ENCODE measurements around the gene HAPLN3.

HAPLN3 gene

DNA sequence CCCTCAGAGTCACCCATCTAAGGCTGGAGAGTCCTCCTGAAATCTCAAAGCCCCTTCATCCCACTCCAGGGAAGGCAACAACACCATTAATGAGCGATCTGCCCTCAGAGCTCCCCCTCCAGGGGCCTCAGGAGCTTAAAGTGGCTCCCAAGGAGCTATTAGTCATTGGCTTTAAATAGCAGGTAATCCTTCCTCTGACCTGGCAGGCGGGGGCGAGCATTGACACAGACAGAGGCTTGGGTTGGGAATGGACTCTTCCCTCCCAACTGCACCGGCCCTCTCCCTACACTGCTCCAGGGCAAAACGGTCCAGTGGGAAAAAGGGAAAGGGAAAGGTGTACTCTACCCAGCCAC lies 16.4 kb upstream of the HAPLN3 start:
- no peak for DNase-seq (ENCODE audit: low spot score)

DNA sequence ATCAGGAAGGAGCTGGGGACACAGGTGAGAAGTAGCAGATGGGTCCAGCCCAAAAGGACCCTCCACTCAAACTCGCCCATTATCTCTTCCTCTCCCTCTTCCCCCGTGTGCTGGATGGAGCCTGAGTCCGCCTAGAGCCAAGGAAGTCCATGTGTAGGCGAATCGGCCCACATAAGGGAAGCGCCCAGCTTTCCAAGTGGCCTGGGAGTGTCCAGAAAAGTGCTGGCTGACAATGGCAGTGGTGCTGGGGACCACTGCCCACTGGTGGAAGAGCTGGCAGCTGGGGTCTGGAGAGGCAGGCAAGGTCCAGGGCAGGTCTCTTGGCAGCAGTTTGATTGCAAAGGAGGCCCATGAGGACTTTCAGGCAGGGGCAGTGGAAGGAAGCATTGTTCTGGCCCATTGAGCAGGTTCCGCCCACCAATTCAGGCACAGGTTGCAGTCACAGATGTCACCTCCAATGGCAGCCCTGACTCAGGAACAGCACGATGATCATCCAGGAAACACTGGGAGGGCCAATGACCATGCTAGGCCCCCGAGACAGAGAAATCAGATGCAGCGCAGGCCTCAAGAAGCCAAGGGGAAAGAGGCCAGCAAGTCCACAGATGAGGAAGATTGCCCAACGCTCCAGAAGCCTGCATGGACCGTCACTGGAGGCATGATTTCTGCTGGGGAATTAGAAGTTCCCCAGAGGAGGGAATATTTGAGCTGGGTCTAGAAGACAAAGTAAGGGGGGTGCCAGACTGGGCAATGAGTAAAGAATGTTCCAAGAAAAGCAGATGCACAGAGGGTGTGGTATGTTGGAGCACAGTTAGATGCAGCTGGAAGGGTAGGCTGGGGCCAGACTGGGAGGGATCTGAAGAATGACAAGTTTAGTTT lies 14.8 kb upstream of the HAPLN3 start:
- DNase-seq (ENCODE audit: low spot score), result no peak

DNA sequence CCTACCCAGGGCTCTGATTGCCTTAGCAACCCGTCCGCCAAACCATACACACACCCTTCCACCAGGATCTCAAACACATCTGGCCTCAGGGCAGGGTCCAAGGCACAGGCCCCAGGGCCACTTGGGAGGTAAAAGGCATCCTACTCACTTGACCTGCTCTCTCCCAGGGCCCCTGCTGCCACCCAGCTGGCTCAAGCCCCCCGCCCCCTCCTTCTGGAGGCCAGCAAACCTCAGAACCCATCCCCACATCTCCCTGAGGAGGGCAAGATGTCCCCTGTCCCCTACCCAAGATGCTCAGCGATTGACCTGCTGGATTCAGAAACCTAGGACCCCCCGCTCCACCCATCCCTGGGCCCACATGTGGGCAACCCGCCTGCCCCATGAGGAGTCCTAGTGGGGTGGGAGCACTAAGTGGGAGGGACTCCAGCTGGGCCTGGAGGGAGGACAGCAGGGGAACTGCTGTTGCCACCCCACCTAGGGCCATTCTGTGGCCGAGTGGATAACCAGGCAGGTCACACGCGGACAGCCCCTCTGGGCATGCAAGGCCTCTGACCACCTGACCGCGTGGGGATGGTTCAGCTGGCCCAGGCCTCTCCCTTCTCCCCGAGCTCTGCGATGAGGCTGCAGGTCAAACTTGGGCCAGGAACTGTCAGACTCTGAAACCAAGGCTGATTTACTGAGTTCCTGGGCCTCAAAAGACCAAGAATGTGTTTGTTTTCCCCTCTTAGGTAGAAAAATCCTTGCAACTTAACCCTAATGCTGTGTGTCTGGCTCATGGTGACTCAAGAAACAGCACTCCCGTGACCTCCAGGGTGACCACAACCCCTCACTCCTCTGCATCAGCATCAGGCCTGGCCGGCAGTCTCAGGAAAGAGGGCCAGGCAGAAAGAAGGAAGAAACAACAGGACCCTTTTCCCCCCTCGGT lies 13.6 kb upstream of the HAPLN3 start:
- no peak for DNase-seq (ENCODE audit: low spot score)

DNA sequence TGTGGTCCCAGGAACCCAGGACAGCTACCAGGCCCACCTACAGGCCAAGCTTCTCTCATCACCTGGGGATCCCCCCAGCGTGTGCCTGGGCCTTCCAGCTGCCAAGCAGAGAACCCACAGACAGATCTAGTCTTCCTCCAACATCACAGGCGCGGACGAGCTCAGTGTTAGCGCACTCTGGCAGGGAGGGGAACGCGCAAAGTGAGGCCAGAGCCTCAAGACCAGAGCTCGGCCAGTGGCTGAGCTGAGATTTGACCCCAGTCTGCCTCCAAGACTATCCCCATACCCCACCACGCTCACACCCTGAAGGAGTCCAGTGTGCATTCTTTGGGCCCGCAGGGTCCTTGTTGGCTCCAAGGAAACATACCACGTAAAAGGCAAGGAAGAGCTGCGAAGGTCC lies 12.8 kb upstream of the HAPLN3 start:
- DNase-seq (ENCODE audit: low spot score), result no peak

DNA sequence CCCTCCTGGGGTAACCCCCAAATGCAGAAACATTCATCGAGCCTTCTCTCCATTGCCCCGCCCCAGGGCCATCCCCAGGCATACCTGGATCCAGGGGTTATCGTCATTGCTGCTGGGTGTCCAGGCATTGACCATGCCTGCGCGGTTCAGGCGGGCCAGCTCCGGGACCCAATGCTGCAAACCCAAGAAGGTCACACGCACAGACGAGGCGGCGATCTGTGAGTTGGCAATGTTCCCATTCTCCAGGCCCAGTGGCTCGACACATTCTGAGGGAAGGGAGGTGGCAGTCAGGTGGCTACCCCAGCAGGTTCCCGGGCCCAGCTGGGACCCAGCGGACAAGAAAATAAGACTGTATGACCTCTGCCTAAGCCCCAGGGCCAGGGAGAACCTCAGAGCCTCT lies 11.8 kb upstream of the HAPLN3 start:
- no peak for DNase-seq (ENCODE audit: low spot score)

DNA sequence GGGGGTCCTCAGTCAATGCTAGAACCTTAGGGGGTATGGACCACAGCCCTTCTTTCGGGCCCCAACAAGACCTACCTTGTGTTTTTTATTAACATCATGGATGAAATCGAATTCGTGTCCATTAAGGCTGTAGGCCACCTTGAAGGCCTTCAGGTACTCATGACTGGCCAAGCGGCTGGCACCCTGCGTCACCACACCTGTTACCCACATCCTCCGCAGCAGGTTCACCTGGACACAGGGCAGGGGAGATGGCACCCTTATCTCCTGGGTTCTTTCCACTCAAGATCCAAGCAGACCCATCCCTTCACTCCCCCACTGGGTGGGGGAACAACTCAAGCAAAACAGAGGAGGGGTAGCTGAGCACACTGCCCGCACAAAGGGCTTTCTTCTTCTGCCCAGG lies 11.2 kb upstream of the HAPLN3 start:
- no peak for DNase-seq (ENCODE audit: low spot score)

DNA sequence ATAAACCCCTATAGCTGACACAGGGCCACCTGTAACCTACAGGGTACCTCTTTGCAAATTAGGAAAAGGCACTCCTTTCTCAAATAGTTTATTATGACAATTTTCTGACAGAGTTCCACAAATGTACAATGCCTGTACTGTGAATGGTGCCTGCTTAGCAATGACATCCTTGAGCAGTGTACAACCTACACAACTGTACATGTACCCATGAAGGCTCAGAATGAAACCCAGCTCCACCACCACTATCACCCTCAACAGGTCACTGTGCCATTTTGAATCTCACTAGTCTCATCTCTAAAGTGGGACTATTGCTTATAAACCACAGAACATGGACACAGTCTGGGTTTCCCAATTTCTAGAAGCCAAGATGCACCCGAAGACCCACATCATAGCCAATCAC lies 10.8 kb upstream of the HAPLN3 start:
- no peak for DNase-seq (ENCODE audit: low spot score)

DNA sequence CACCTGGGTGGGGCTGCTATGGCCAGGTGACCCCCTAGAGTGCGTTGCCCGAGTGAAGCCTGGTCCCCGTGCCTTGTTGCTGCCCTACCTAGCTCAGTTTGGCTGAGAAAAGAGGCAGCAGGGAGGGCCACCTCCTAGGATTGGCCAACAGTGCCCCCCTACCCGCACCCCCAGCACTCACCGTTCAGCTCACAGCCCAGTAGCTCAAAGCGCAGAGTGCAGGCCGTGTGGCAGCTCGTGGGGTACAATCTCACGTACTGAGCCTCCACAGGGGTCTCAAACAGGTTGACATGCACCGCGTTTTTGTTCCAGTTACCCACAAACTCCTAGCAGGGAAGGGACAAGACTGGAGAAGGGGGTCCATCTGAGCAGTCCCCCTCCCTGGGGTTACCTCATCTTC lies 10.2 kb upstream of the HAPLN3 start:
- DNase-seq (ENCODE audit: low spot score), result no peak

DNA sequence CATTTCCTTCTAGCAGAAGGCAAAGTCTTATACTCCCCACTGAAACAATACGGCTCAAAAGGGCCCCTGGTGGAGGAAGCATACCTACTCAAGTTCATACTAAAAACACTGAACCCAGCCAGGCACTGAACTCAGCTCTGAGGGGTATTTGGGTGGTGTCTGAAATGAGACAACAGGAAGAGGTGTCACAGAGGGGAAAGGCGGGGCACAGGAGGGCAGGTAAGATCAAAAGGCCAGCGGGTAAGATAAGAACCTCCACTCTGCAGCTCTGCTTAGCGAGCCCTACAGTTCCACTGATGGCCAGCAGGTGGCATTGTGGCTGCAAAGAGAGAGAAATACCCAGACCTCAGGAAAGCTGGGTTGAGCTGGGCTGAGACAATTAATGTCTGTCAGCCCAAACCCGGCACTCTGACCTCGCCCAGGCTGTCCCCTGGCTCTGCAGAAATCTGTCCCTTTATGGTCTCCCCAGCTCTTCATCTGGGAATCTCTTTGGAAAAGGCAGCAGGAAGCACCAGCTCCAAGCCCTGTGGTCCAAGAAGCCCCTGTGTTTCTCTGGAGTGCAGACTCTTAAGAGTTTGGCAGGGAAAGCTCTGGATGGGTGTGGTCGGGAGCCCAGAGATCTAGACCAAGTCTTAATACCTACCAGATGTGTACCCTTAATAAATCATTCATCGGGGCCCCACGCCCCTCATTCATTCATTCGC lies 9.4 kb upstream of the HAPLN3 start:
- DNase-seq (ENCODE audit: low spot score), result peak; percentile 80

DNA sequence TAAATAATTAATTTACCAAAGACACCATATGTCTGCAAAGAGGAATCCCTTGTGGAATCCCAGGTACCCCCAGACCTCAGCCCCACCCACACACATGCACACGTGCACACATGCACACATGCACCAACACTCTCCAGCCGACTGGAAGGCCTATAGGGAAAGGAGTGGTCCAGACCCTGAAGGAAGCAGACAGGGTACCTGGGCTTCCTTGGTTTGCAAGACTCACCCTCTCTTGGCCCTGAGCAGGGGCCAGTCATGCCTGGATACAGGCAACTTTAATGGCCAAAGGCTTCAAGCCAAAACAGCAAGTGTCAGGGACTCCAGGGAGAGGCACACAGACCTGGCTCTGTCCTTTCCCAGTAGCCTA lies 8.9 kb upstream of the HAPLN3 start:
- no peak for DNase-seq (ENCODE audit: low spot score)

DNA sequence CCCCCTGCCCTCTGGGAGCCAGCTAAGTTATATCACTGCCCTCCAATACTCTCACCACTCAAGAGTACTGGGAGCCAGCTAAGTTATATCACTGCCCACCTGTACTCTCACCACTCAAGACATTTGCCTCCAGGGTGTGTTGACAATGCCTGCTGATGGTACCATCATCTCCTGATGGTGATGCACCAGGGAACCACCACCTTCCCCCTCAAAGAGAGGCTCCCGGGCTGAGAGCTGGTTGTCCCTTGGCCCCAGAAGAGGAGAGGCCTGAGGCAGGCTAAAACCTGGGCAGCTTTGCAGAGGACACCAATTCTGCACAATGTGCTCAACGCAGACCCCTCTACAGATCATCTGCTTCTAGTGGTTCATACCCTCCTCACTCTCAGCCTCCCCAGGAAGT lies 7.5 kb upstream of the HAPLN3 start:
- DNase-seq (ENCODE audit: low spot score), result no peak

DNA sequence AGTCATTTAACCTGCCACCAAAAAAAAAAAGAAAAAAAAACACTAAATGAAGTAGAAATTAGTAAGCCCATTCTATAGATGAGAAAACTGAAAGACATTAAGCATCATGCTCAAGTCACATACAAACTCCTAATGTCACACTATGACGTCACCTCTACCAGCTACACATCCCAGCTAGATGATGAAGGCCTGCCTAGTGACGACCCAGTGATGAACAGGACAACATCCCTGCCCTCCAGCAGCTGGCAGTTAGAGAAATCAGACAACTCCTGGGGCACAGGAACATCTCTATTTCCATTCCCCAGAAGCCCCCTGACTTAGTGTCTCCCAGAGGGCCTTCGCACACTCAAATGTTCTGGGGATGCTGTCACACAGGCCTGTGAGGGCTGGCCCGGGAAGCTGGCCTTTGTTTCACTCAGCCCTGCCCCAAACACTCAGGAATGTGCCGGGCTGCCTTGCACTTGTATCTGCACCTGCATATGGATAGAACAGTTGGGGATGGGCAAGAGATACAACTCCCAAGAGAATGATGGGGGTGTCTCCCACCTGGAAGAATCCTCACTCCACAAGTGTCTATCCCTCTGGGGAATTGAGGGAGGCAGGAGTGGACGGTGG lies 7.0 kb upstream of the HAPLN3 start:
- no peak for DNase-seq (ENCODE audit: low spot score)

DNA sequence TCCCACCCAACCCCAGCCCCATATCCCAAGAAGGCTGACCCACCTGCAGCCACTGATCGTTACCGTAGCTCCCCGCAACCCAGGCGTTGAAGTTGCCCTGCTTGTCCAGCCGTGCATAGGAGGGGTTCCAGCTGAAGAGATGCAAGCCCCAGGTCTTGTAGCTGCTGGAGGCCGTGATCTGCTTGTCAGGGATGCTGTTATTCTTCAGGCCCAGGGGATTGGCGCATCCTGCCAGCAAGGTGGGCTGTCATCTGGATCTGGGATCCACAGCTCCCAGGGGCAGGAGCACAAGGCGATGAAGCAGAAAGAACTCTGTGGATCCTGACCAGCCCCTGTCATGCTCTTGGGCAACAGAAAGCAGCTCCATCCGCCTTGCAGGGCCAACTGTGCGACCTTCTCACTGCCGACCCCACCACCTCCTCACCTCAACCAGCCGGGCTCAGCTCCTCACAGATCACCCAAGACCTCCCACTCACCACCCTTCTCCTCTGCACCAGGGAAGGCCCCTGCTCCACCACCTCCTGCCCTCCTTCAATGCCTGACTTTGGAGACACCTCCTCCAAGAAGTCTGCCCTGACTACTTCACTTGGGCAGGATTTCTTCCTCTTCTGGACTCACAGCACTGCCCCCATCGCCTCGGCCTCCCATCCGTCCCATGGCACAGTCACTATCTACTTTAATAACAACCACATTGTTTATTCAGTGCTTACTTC lies 6.3 kb upstream of the HAPLN3 start:
- no peak for DNase-seq (ENCODE audit: low spot score)

DNA sequence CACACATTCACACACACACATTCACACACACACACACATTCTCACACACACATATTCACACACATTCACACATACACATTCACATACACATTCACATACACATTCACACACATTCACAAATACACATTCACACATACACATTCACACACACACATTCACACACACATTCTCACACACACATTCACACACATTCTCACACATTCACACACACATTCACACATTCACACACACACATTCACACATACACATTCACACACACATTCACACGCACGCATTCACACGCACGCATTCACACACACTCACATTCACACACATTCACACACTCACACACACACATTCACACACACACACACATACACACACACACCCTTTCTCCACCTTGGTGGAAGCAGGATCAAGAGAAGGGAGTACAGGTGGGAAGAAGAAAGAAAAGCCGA lies 5.7 kb upstream of the HAPLN3 start:
- DNase-seq (ENCODE audit: low spot score), result no peak

DNA sequence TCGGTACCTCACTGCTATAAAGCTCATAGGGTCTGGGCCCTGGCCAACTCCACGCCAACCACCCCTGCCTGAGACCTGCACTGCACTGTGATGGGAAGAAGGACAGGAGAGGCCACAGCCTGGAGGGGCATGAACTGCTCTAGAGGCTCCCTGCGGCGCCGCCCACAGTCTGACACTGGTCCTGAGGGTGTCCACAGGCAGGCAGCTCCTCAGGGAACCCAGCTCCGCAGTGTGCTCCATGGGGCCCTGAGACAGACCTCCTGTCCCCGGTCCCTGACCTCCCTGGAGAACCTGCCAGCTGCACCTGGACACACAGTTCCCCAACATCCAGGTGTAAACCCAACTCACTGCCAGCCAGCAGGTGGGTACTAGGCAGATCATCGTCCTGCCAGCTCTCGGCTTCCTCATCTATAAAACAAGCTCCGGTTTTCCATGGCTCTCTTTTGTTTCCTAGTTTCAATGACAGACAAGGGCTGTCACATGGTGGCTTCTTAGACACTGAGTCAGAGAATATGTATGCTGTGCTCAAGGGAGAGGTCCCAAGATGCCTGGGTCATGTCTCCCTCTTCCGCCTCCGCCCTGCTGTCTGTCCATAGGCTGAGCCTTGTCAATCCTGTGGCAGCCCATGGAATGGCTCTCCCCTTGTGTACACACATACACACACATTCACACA lies 5.1 kb upstream of the HAPLN3 start:
- DNase-seq (ENCODE audit: low spot score), result no peak

DNA sequence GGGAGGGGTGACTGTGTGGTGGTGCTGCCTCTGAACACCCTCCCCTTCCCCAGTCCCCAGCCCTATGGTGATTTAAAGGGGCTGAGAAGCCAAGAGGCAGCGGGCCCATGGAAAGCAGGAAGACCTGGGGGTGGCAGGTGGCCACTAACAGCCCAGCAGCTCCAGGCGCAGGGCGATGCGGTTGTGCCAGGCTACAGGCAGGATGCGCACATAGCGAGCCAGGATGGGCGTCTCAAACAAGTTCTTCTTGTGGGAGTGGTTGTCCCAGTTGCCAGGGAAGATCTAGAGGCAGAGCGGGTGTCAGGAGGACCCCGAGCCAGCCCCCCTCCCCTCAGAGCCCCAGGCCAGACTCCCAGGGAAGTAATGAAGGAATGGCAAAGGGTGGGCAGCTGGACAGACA lies 3.9 kb upstream of the HAPLN3 start:
- DNase-seq (ENCODE audit: low spot score), result no peak

DNA sequence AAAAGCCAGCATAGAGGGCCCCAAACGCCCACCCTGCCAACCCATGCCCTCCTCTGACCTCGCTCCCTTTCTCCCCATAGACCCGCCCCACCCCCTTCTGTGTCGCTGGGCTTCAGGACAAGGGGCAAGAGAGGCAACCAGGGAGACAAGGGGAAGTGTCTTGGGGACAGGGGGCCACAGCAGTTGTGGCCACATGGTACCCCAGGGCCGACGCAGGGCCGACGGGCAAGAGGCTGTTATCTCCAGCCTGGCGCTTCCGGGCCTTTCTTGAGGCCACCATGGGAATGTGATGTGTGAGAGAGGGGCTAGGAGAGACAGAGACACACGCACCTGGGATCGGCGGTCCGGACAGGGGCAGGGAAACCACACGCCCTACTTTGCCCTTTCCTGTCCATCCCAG lies 3.4 kb upstream of the HAPLN3 start:
- DNase-seq (ENCODE audit: low spot score), result no peak

DNA sequence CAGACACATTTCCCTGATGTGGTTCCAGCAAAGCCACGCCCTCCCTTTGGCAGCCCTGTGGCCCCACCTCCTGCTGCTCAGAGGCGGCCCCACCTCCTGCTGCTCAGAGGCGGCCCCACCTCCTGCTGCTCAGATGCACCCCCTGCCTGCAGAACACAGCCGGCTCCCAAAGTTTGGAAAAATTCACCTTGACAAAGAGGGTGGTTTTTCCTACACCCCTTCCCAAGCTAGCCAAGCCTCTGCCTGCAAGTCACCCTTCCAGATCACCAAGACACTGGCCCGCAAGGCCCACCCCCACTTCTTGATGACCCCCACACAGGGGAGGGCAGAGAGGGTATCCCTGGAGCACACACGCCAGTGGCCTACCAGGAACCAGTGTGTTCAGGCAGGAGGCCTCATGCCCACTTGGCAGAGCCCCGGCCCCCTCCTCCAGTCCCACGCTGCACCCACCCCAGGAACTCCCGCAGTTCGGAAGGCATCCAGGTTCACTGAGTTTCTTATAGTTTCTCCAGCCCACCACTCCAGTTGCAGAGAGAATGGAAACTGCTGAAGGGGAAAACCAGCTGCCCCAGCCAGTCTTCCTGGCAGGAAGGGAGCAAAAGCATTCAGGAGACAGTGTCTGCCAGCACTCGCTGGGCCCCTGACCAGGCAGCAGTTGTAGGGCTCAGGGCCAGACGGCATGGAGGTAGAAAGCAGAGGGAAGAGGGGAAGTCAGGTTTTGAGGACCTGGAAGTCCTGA lies 2.3 kb upstream of the HAPLN3 start:
- DNase-seq (ENCODE audit: low spot score), result peak; percentile 64

DNA sequence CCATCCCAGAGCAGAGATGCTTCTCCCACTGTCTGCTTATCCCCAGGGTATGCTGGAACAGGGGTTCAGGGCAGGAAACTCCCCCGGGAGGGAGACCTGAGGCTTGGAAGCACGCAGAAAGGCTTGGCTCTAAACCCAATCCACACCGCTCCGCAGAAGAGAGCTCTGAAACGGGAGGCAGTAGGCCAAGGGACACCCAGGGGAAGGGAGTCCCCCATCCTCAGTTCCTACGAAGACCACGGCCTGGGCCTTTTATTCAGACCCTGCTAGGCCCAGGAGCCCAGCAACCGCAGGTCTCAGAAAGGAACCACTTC lies 1.8 kb upstream of the HAPLN3 start:
- no peak for DNase-seq (ENCODE audit: low spot score)

DNA sequence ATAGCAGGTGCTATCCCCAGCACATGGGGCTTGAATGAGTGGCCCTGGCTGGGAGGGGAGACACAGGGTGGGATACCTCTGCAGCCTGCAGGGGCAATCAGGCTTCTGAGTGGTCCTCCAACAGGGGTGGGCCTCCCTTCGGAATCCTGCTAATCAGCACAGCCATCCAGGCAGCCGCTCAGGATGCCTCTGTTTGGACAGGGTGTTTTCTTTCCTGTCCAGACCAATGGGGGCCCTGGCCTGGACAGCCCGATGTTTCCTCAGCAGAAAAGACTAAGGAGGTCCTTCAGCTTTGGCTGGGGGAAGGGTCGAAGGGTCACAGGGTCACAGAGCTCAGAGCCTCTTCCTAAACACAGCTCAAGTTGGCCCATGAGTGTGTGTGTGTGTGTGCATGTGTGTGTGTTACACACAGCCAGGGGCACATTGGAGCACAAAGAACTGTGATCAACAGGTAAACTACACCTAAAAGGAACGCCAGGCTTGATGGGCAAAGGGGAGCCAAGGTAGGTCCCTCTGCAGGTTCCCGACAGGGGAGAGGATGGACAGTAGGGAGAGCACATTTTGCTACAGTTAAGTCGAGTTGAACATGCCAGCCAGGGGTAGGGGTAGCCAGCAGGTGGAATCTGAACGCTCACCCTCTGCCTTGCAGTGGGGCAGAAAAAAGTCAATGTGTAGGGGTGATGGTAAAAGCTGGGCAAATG lies 1.1 kb upstream of the HAPLN3 start:
- DNase-seq (ENCODE audit: low spot score), result no peak

Data from hematopoietic multipotent progenitor cell treated with erythropoietin and hydrocortisone succinate and interleukin-3 and kit ligand, for 15 days (in vitro differentiated cells).